EL (cell line): ENCODE data around the gene VSIG8.
"Not testable (repeated sequence)": the region's sequence is repeated elsewhere in the genome, so short reads cannot be mapped to it uniquely, and the experiment has no call there.

ENCODE experiments used
- DNase-seq: peaks from one replicate; pipeline ENCODE4 v3.0.0-alpha.2; 2016

VSIG8 gene, protein sequence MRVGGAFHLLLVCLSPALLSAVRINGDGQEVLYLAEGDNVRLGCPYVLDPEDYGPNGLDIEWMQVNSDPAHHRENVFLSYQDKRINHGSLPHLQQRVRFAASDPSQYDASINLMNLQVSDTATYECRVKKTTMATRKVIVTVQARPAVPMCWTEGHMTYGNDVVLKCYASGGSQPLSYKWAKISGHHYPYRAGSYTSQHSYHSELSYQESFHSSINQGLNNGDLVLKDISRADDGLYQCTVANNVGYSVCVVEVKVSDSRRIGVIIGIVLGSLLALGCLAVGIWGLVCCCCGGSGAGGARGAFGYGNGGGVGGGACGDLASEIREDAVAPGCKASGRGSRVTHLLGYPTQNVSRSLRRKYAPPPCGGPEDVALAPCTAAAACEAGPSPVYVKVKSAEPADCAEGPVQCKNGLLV

DNA sequence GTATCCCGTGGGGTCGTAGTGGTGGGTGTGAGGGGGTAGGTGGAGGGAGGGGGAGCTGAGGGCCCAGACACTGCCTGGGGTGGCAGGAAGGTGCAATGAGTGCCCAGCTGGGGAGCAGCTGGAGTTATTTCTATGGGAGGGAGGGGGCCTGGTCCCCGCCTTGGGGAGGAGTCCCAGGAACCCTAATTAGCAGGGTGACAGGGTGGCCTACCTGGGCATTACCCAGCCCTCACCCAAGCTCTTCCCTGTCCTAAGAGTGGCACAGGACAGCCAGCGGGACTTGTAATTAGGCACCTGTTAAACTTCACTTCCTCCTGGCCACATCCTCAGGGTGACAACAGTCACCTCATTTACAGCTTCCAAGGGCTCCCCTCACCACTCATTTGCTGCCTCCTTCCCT lies at the start of gene VSIG8:
Gene VSIG8 (minus strand): TSS at position 101 of the 400 bp plus-strand sequence. CDS start 136 bp downstream, outside the sequence.
- no peak for DNase-seq

DNA sequence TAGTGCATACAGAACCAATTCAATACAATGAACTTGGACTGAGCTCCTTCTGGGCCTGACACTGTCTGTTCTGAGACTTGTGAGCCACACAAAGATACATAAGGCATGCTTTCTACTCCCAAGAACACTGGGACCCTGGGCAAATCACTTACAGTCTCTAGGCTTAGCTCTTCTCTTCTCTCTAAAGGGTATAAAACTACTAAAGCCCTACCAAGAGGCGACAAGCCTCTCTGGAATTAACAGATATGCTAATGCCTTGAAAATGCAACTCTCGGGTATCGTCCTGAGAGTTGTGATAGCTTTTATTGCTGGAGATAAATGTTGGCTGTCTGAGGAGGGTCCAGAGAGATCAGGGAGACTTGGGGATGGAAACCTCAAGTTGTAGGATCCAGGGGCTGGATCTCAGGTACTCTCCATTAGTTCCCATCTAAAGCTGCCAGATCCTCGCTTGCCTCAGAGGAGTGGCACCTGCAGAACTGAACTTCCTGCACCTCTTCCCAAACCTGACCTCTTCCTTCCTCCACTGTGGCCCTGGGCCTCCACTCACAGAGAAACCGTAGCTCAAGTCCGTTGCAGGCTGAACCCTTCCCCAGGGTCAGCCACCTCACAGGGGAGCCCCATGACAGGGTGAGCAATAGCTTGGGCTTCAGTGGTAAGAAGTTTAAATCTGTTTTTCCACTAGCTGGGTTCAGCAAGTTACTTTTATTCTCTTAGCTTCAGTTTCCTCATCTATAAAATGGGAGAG lies 49.0 kb upstream of the VSIG8 start:
- DNase-seq = no peak

DNA sequence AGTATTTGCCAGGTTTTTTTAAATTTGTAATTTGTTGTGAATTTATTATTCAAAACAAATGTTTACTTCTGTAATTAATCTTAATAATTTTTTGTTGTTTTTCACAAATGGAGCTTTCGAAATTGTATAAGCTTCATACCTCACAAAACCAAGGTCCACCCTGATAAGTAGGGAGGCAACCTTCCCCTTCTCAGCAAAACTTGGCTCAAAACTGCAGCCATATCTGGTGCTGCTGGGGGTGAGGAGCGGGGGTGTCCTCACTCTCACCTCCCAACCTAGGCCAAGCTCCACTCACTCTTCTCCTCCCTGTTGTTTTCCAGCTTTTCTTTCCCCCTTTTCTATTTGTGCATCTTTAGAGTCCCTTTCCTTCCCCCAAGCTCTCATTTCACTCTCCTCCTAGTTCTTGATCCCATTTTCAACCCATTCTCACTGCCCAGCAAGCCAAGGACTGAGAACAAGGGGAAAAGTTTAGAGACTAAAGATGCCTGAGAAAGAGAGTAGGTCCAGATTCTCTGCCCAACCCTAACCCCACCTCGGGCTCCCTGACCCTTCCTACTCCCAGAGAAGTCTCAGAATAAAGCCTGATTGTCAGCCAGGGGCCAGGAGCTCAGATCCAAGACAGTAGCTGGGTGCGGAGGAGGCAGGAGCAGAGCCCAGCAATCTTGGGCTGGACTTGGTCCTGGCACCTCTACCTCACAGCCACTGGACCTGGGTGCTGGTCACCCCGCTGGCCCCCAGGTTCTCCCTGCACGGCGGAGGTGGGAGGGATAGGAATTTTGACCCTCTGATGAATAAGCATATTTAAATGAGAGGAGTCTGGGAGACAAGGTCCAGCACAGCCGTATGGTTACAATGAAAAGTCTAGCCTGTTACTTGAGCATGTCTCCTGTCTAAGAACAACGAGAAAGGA lies 45.8 kb upstream of the VSIG8 start:
- DNase-seq = no peak

DNA sequence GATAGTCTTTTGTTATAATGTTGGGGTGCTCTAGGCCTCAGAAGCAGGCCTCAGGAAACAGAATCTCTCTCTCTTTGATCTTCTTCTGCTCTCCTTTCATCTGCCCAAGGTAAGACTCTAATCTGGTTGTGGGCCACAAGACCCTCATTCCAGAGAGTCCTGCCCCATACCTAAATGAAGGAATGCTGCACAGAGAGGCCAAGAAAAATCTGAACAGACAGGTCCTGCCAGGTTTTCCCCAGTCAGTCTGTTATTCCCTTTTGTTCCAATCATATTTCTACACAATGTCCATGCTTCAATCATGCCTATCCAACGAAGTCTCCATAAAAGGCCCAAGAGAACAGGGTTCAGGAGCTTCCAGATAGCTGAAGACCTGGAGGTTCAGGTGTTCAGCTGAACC lies 44.5 kb upstream of the VSIG8 start:
- no peak for DNase-seq

DNA sequence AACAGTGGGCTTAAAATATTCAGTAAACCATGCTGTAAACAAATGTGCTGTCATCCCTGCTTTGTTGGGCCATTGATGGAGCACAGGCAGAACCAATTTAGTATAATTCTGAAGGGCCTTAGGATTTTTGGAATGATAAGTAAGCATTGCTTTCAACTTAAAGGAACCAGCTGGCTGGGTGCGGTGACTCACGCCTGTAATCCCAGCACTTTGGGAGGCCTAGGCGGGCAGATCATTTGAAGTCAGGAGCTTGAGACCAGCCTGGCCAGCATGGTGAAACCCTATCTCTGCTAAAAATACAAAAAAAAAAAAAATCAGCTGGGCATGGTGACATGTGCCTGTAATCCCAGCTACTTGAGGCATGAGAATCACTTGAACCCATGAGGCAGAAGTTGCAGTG lies 41.6 kb upstream of the VSIG8 start:
- DNase-seq = not testable (repeated sequence)

DNA sequence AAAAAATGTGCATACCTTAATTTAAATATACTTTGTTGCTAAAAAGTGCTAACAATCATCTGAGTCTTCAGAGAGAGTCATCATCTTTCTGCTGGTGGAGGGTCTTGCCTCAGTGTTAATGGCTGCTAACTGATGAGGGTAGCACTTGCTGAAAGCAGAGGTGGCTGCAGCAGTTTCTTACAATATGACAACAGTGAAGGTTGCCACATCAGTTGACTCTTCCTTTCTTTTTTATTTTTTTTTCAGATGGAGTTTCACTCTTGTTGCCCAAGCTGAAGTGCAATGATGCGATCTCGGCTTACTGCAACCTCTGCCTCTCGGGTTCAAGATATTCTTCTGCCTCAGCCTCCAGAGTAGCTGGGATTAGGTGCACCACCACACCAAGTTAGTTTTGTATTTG lies 40.1 kb upstream of the VSIG8 start:
- DNase-seq = no peak

DNA sequence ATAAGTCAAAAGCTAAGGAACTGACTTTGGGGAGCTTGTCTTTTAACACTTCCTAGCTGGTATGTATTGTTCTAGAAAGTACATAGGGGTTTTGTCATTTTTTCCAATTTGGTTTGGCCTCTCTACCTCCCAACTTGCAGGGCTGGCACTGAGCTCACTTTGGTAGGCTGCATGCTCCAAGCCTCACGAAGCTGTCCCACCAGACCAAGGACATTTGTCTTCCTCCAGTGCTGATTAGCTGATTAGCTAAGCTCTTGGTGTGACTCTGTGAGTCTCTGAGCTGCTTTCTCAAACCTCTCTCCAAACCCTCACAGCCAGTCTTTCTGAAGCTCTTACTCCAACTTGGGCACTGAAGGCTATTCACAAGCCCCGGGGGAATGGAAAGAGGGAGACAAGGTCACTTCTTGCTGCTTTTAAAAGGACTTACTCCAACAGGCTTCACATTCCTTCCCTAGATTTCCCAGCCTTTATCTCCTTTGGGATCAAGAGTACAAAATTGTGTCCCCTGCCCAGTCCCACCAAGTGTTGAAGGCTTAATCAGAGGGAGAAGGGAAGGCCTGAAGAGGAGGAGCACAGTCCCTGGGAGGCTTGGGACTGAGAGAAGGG lies 38.4 kb upstream of the VSIG8 start:
- no peak for DNase-seq

DNA sequence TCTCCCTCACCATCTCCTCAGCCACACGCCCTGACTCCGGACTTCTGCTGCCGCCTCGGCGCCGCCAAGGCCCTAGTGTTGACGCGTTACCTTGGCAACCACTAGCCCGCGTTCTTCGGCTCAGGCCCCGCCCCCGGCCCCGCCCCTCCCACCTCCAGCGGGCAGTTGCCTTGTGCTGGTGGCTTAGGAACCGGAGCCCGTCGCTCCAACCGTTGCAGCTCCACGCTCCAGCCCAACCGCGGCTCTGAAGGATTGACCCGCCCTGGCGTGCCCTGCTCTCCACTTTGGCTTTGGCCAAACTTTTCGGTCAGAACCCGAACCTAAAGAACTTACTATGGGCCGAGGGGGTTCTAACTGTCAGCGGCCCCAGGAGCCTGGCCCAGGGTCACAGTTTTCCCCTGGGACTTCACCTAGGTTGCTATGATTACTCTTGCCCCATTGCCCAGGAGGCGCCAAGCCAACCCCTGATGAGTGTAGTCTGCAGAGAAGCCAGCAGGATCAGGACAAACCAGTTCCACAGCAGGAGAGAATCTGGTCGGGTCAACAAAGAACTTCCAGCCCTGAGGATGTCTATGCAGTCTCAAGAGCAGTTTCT lies 37.7 kb upstream of the VSIG8 start, which contains the start of gene CFAP45:
Gene CFAP45 (minus strand): TSS at position 80 of the 595 bp plus-strand sequence. CDS start 67 bp downstream, at position 13.
- DNase-seq = peak; percentile 62

DNA sequence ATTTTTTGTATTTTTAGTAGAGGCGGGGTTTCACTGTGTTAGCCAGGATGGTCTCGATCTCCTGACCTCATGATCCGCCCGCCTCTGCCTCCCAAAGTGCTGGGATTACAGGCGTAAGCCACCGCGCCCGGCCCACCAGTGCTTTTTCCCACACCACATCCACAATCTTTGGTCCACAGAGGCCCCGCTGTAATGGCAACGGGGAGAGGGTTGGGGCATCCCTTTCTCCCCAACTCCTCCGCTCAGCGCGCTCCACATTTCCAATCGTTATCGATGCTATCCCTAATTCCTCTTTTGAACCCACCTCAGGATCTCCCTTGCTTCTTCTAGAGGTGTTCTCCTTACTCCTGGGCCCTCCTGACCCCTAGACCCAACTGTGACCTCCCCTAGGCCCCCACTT lies 37.2 kb upstream of the VSIG8 start:
- DNase-seq = not testable (repeated sequence)

DNA sequence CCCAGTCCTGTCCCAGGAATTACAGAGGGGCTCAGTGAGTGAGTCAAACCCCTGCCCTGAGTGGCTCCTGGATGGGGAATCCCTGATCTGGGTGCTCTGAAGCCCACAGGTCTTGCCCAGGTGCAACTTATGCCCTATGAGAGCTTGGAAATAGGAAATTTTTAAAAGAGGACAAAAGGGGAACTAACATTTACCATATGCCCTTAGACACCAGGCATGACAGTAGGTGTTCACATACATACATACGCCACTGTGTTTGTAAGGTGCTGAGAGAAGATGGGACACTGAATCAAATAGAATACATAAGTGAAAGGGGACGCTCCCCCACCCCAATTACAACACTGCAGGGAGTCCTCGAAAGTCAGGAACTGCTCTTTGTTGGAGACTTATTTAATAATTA lies 36.1 kb upstream of the VSIG8 start:
- no peak for DNase-seq

DNA sequence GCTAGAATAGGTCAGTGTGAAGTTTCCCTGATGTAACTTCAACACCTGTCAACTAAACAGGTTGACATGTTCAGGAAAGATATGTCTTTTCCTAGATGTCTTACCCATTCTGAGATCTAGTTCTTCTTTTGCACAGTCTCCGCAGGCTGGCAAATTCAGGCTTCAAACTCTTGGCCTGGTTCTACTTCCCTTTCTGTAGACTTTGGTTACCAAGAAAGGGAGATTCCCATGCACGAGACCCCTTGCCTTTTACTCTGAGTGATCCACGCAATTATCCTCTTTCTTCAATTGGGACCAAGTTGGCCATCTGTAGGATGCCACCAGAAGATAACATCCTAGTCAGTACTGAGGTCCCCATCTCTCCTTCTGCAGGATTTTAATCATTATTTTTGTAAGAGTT lies 35.5 kb upstream of the VSIG8 start:
- DNase-seq = no peak

DNA sequence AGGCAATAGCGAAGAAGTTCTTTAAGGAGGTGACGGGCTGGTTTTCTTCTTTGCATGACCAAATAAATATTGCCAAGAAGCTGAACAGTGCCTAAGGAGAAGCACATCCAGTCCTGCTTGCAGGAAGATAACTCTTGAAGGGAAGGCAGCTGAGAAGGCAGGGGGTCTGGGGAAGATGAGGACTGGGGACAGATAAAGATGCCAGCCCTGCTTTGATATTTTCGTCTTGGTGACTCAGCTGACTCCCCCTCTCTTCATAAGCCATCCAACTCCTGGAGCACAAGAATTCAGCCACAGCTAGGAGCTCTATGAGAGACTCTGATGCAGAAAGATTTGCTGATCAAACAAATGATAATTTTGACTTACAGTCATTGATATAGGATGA lies 34.1 kb upstream of the VSIG8 start:
- no peak for DNase-seq

DNA sequence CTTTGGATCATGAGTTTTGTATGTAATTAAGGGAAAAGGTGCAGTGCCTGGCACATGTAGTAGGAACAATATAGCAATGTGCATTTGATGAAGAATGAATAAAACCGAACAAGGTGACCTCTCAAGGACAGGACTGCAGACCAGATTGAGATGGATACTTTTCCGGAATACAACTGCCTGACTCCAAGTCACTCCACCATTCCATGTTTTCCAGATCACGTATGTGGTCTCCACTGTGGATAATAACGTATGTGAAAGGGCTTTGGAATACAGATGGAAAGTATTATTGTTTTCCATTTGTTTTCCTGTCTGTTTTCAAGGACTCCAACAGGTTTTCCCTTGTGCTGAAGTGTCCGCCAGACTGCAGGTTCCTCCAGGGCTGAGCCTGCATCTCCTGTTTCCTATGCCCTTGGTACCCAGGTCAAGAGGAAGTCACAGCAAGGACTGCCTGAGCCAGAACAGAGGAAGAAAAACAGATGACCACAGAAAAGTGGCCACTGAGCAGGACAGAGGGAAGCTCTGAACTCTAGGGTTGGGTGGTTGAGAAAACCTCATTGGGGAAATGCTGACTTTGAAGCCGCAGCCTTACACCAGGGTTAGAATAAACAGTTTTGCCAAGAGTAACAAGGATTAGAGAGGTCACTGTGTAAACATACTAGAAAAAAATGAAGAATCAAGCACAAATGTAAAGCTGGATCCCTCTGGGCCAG lies 33.5 kb upstream of the VSIG8 start:
- no peak for DNase-seq

DNA sequence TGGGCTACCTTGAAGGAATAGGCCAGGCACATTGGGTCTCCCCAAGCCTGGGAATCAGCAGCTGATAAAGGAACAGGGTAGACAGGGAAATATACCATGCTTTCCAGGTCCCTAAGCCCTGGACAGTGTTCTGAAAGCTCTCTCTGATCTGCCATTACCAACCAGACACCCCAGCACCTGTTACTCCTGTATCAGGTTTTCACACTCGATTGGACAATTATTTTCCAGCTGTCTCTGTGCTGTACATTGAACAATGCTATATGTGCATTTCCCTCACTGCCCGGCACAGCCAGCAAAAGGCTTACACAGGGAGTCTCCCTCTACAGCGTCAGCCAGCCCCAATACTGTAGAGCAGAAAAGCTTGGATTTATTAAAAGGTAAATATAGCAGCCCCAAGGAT lies 32.8 kb upstream of the VSIG8 start:
- no peak for DNase-seq

DNA sequence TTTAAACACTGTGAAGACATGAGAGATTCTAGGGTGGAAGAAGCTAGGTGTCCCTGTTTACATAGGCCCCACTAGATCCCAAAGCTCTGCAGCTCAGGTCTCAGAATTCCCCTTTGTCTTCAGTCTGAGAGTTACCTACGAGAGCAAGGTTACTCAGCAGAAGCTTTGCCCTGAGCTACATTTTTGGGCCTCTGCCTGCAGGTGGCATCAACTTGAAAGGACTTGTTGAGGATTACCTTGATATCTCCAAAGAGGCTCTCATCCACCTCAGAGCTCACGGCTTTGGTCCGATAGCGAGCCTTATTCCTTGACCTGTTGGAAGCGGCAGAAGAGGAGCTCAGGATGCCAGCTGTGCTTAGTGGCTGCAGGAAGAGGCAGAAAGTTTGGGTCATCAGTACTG lies 30.5 kb upstream of the VSIG8 start:
- no peak for DNase-seq

DNA sequence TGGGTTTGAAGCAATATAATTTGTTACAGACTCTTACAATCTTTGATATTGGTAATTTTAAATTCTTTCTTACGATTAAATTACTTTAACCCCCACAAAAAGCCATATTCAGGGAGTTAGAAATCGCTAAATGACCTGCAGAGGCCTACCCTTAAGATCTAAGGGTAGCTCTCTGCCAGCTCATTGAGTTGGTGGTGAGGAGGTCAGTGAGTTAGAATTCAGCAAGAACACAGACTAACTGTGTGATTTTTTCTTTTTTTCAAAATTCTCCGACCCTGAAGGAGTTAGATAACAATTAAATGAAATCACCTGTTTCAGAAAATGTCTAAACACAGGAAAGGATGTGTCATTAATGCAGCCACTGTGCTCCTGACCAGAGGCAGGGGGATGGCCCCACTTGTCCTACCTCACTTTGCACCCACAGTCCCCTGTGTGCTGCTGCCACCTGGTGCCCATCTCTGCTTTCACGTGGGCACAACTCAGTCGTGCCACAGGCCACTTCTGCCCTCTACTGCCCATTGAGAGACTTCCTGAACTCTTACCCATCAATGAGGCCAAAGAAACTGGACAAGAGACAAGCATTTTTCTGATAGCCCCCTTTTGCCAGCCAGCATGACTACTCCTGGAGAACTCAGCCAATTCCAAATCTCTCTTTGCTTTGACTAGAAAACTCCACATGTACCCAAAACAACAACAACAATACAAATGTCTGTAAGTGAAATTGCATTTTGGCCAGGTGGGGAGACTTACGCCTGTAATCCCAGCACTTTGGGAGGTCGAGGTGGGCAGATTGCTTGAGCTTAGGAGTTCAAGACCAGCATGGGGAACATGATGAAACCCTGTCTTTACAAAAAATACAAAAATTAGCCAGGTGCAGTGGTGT lies 29.1 kb upstream of the VSIG8 start:
- DNase-seq = peak; percentile 91

DNA sequence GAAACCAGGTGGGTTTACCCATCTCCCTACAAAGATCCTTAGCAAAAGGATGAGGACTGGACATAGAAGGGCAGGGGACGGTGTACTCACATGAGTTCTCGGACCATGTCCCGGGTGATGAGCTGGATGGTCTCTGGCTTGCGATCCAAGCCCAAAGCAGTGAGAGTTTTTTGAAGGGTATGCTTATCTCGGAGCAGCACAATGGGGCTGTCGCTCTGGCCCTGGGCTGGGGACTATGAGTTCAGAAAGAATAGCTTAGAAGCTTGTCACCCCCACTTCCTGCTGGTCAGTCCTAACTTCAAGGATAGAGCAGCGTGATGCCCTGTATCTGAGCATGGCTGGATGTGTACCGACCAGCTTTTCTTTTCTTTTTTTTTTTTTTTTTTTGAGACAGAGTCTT lies 27.9 kb upstream of the VSIG8 start:
- no peak for DNase-seq

DNA sequence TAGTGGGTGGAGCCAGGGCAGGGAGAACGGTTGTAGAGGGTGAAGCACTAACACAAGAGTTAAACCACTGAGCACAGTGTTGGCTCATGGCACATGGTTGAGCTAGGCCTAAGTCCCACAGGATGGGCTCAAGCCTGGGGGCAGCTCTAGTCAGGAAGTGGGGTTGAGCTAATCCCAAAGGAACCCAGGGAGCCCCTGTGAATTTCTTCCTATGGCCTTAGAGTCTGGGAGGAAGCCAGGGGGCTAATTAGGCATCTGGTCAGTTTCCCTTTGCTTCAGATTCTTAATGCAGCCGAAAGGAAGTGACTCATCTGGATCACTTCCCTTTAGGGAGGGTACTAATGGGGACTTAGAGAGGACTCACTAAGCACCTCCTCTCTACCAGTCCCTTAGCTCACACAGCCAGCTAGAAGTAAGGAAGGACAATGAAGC lies 27.4 kb upstream of the VSIG8 start:
- peak; percentile 99 for DNase-seq

DNA sequence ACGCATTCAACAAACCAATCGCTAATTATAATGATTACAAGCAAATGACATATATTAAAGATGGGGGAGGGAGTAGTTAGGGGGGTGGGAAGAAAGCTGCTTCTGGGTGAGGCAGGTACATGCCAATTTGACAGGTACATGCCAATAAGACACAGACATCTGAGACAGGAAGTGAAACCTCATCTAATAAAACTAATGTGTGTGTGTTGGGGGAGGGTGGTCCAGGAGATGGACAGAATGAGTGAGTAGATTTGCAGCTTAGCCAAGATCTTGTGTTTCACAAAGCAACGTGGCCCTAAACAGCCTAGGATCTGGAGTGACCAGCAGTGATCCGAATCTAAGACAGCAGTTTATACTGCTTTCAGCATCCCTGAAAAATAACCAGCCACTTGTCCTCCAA lies 26.7 kb upstream of the VSIG8 start:
- no peak for DNase-seq

DNA sequence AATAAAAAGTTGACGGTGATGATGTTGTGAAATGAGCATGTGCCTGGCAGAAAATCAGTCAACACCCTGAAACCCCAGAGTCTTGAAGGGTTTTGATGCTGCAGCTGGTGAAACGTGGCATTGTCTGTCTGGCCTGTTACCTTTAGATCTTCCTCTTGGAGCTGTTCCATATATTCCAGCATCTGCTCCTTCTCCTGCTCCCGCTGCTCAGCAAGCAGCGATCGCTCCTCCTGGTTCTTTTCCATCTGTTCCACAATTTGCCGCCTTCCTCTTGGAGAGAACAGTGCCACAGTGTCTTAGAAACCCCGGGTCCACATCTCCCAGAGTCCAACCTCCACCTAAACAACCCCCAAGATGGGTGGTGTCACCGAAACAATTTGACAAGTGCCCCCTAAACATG lies 21.8 kb upstream of the VSIG8 start:
- no peak for DNase-seq

DNA sequence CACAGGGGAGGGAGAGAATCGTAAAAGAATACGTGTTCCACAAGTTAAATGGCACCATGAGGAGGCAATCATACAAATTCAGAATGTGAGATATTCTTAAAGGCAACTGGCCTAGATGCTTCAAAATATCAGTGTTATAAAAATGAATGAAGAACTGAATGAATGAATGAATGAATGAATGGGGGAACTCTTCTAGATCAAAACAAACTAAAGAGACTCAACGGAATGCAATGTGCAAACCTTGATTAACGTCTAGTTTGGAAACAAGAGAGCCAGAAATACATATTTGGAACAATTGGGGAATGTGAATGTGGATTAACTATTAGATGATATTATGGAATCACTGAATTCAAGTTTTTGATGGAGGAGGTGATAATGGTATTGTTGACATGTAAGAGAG lies 20.7 kb upstream of the VSIG8 start:
- no peak for DNase-seq
